ENCODE measurements around the gene BRD1. TPM values are rescaled to one million over a fixed set of nuclear protein-coding genes. Genes with fewer than 3 reads are reported as not detected.
"Not testable (repeated sequence)": the region's sequence is repeated elsewhere in the genome, so short reads cannot be mapped to it uniquely, and the experiment has no call there.

Gene BRD1
- total RNA-seq, 1 donor from 2014 or later: 32.5 TPM

- intact Hi-C loops (cut with DNase I): no loop called here
- H3K27me3 ChIP-seq: no peaks in the 10 kb centered on the region
- H3K4me3 ChIP-seq: no peak overlapping the region
- H3K27ac ChIP-seq: no peak overlapping the region
- H3K4me1 ChIP-seq: peaks cover 0 to 14% of the 10 kb centered on the region in 2 donors
- no peaks in the 10 kb centered on the region for H3K9me3 ChIP-seq
- TF ChIP-seq, protein P1, sequence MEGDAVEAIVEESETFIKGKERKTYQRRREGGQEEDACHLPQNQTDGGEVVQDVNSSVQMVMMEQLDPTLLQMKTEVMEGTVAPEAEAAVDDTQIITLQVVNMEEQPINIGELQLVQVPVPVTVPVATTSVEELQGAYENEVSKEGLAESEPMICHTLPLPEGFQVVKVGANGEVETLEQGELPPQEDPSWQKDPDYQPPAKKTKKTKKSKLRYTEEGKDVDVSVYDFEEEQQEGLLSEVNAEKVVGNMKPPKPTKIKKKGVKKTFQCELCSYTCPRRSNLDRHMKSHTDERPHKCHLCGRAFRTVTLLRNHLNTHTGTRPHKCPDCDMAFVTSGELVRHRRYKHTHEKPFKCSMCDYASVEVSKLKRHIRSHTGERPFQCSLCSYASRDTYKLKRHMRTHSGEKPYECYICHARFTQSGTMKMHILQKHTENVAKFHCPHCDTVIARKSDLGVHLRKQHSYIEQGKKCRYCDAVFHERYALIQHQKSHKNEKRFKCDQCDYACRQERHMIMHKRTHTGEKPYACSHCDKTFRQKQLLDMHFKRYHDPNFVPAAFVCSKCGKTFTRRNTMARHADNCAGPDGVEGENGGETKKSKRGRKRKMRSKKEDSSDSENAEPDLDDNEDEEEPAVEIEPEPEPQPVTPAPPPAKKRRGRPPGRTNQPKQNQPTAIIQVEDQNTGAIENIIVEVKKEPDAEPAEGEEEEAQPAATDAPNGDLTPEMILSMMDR (IDR thresholded peaks at IDR 0.05): no peak
- DNase-seq (ENCODE audit: low spot score in 2 of 2): no peak
- H3K36me3 ChIP-seq: peaks cover 0 to 4% of the 10 kb centered on the region in 2 donors
These were observed 28.7 kb upstream of the BRD1 start for GRCh38 chr22:49856343-49856742.

- no peaks in the 10 kb centered on the region for H3K9me3 ChIP-seq
- DNase-seq (ENCODE audit: low spot score in 2 of 2): no peak
- peaks cover 3% of the 10 kb centered on the region for H3K27me3 ChIP-seq
- intact Hi-C loops (cut with DNase I): no loop called here
- peaks cover 0 to 4% of the 10 kb centered on the region in 2 donors for H3K36me3 ChIP-seq
- peaks cover 0 to 14% of the 10 kb centered on the region in 2 donors for H3K4me1 ChIP-seq
- H3K27ac ChIP-seq: no peak overlapping the region
- H3K4me3 ChIP-seq: peak overlapping the region; percentile 60 to 87
- TF ChIP-seq, protein P1 (IDR thresholded peaks at IDR 0.05): no peak
These were observed 27.7 kb upstream of the BRD1 start for GRCh38 chr22:49855251-49855911.

- Histone ChIP-seq H3K27me3 (peaks cover 7% of the 10 kb centered on the region), H3K4me3 (peak overlapping the region; percentile 60 to 87), H3K36me3 (peaks cover 0 to 4% of the 10 kb centered on the region in 2 donors), H3K4me1 (peaks cover 2 to 21% of the 10 kb centered on the region in 2 donors), H3K9me3 (no peaks in the 10 kb centered on the region), H3K27ac (peak overlapping the region; percentile 57 to 66)
- no peak for DNase-seq (ENCODE audit: low spot score in 2 of 2)
- intact Hi-C loops (cut with DNase I): loop anchor here (1.0 to 5.0 kb wide), 5 partner anchors 27 to 773 kb away; partner anchors contain the start of genes ALG12, ARSA, BRD1 and CRELD2
- TF ChIP-seq, protein P1 (IDR thresholded peaks at IDR 0.05): no peak
These were observed 26.5 kb upstream of the BRD1 start for GRCh38 chr22:49853981-49854831.

GRCh38 chr22:49852898-49853894 lies 25.5 kb upstream of the BRD1 start, which contains the start of gene ZBED4:
TSS of gene ZBED4 (plus strand) at chr22:49853844. CDS start at chr22:49883663, 29,819 bp downstream.
- Histone ChIP-seq H3K27ac (peak within 1 kb of the TSS; percentile 79 to 84), H3K9me3 (no peaks in the 10 kb centered on the region)
- intact Hi-C loops (cut with DNase I): loop anchor here (1.0 to 5.0 kb wide), 5 partner anchors 26 to 774 kb away; partner anchors contain the start of genes ALG12, ARSA, BRD1 and CRELD2

DNA sequence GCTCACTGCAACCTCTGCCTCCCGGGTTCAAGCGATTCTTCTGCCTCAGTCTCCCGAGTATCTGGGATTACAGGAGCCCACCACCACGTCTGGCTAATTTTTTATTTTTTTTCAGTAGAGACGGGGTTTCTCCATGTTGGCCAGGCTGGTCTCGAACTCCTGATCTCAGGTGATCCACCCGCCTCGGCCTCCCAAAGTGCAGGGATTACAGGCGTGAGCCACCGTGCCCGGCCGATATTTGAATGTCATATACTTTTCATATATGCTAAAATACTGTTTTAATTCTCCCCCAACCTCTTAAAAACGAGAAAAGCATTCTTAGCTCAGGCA lies 24.9 kb upstream of the BRD1 start:
- H3K36me3 ChIP-seq; DNase-seq (ENCODE audit: low spot score in 2 of 2); H3K9me3 ChIP-seq: not testable (repeated sequence)
- Histone ChIP-seq H3K4me1 (peaks cover 9 to 32% of the 10 kb centered on the region in 2 donors), H3K27ac (peak overlapping the region; percentile 79 to 84), H3K27me3 (peaks cover 21% of the 10 kb centered on the region), H3K4me3 (peak overlapping the region; percentile 69 to 77)
- intact Hi-C loops (cut with DNase I): loop anchor here (2.0 to 5.0 kb wide), 3 partner anchors 108 to 775 kb away; partner anchors contain the start of genes ARSA, PIM3 and SELENOO

More at GRCh38 chr22:49852898-49853894, 25.5 kb upstream of the BRD1 start, which contains the start of gene ZBED4:
- TF ChIP-seq, protein P1 (IDR thresholded peaks at IDR 0.05): no peak
- peaks cover 9 to 30% of the 10 kb centered on the region in 2 donors for H3K4me1 ChIP-seq
- H3K27me3 ChIP-seq: peaks cover 17% of the 10 kb centered on the region
- H3K4me3 ChIP-seq: peak within 1 kb of the TSS; percentile 77 to 87
- DNase-seq (ENCODE audit: low spot score in 2 of 2): peak; percentile 84 to 98
- no peaks in the 10 kb centered on the region for H3K36me3 ChIP-seq

Measured in ascending aorta (tissue), 2 donors.